ENCODE measurements around the gene RBMS2. TPM values are rescaled to one million over a fixed set of nuclear protein-coding genes. Genes with fewer than 3 reads are reported as not detected.

The RBMS2 gene
- total and polyA plus RNA-seq, 9 of the 15 experiments (the other 6 are each of a cell fraction or from before 2014, with no cell fraction given) = 0.08 to 10.5 (median 0.31) TPM

- no peak for TF ChIP-seq NFIX (CRISPR knock-in tag; IDR thresholded peaks at IDR 0.05; ENCODE audit: low read depth)
Measured at GRCh38 chr12:56578983-56579546, 57.4 kb downstream of the RBMS2 start (continued).

GRCh38 chr12:56581418-56582145 lies 60.0 kb downstream of the RBMS2 start:
- no TSS peak for BruUV-seq (replicated peaks)
- ATAC-seq = peak; percentile 74
- intact Hi-C loops (cut with micrococcal nuclease) = no loop called here
- H3K4me1 ChIP-seq (replicated peaks in 1 of 2; ENCODE audit: control insufficient read depth in 2 of 2, insufficient read depth in 2 of 2, low read length in 2 of 2) = peaks cover 0 to 9% of the 10 kb centered on the region in 2 experiments; a peak in 1 of 5 replicates
- H2AFZ ChIP-seq (ENCODE audit: low read depth, low read length) = no peak overlapping the region
- no peaks in the 10 kb centered on the region for H3K79me2 ChIP-seq (ENCODE audit: control insufficient read depth, insufficient read depth, low read length)
- H3K9me3 ChIP-seq (replicated peaks; ENCODE audit: control insufficient read depth, insufficient read depth, low read depth, low read length) = no peaks in the 10 kb centered on the region
- in situ Hi-C loops (cut with MboI) = no loop called here
- H3K27me3 ChIP-seq (ENCODE audit: control insufficient read depth in 2 of 2, insufficient read depth in 2 of 2, low read length in 2 of 2) = no peaks in the 10 kb centered on the region
- DNase-seq (ENCODE audit: extremely low read depth in 1 of 4, low spot score in 3 of 4) = peak; percentile 50 to 67 (median 56)
- no peaks in the 10 kb centered on the region for H3K9me1 ChIP-seq (ENCODE audit: control insufficient read depth, insufficient read depth, low read length)
- WGBS (ENCODE audit: insufficient coverage, low coverage, missing lambda C conversion rate) = 53% methylated on average over 10 of the region's 10 CpGs
- H3K4me3 ChIP-seq = no peak overlapping the region
- H3K9ac ChIP-seq (ENCODE audit: insufficient read depth in 1 of 2, low read depth in 2 of 2, low read length in 2 of 2) = no peak overlapping the region
- H4K20me1 ChIP-seq (replicated peaks; ENCODE audit: control insufficient read depth, insufficient read depth, low read length) = no peaks in the 10 kb centered on the region
- H3K4me2 ChIP-seq (ENCODE audit: insufficient read depth, low read length) = no peak overlapping the region
- ChIA-PET CTCF (ENCODE audit: low intra/inter-chr PET ratio) (no interaction called here), POLR2A (interaction anchor here (1.1 to 1.3 kb wide), 2 partner anchors 12 to 30 kb away, joined by 3 to 4 read pairs; no protein-coding TSS in a partner anchor)
- FAIRE-seq = peak; percentile 78
- H3K27ac ChIP-seq (ENCODE audit: extremely low read depth, low read depth, low read length) = no peak overlapping the region
- H3K36me3 ChIP-seq (ENCODE audit: control insufficient read depth, insufficient read depth, low read length) = no peaks in the 10 kb centered on the region
- TF ChIP-seq ZNF133 (CRISPR knock-in tag; IDR thresholded peaks at IDR 0.05) = no peak
- TF ChIP-seq ZKSCAN8 (CRISPR knock-in tag; IDR thresholded peaks at IDR 0.05) = no peak
- TF ChIP-seq RNF2 (IDR thresholded peaks at IDR 0.05) = 0 out of 2 replicates have a peak, but pooled peaks have one; percentile 28
- TF ChIP-seq ZBTB49 (CRISPR knock-in tag; IDR thresholded peaks at IDR 0.05; ENCODE audit: borderline replicate concordance) = no peak
- TF ChIP-seq PKNOX1 (IDR thresholded peaks at IDR 0.05) = no peak
- no peak for TF ChIP-seq HNRNPL (IDR thresholded peaks at IDR 0.05; ENCODE audit: low read depth, low read length)
- no peak for TF ChIP-seq GTF2E2 (tag; IDR thresholded peaks at IDR 0.05)
- TF ChIP-seq SAFB (IDR thresholded peaks at IDR 0.05; ENCODE audit: borderline replicate concordance, low read depth, low read length) = no peak
- no peak for TF ChIP-seq FOXA1 (IDR thresholded peaks at IDR 0.05; ENCODE audit: borderline replicate concordance)
- no peak for TF ChIP-seq SRF (CRISPR knock-in tag; IDR thresholded peaks at IDR 0.05)
- no peak for TF ChIP-seq ZC3H8 (IDR thresholded peaks at IDR 0.05)
- TF ChIP-seq RB1 (IDR thresholded peaks at IDR 0.05; ENCODE audit: low read depth) = no peak
- TF ChIP-seq IFI16 (CRISPR knock-in tag; IDR thresholded peaks at IDR 0.05) = no peak
- 0 out of 2 replicates have a peak, but pooled peaks have one; percentile 20 for TF ChIP-seq VEZF1 (CRISPR knock-in tag; IDR thresholded peaks at IDR 0.05)
- TF ChIP-seq SIX5 (IDR thresholded peaks at IDR 0.05; ENCODE audit: borderline replicate concordance in 1 of 2, insufficient read depth in 1 of 2, low read depth in 1 of 2, low read length in 2 of 2) = no peak

All from K562 (cell line).